Germinal center (tissue), 1 donor: ENCODE data around the gene FAM168B.

Experiments
- DNase-seq: peaks from one replicate; pipeline ENCODE4 v3.0.0; 2012; ENCODE audit warnings: mixed read lengths, low spot score

FAM168B gene

GRCh38 chr2:131022731-131023130 lies 70.5 kb downstream of the FAM168B start:
- no peak for DNase-seq

DNA sequence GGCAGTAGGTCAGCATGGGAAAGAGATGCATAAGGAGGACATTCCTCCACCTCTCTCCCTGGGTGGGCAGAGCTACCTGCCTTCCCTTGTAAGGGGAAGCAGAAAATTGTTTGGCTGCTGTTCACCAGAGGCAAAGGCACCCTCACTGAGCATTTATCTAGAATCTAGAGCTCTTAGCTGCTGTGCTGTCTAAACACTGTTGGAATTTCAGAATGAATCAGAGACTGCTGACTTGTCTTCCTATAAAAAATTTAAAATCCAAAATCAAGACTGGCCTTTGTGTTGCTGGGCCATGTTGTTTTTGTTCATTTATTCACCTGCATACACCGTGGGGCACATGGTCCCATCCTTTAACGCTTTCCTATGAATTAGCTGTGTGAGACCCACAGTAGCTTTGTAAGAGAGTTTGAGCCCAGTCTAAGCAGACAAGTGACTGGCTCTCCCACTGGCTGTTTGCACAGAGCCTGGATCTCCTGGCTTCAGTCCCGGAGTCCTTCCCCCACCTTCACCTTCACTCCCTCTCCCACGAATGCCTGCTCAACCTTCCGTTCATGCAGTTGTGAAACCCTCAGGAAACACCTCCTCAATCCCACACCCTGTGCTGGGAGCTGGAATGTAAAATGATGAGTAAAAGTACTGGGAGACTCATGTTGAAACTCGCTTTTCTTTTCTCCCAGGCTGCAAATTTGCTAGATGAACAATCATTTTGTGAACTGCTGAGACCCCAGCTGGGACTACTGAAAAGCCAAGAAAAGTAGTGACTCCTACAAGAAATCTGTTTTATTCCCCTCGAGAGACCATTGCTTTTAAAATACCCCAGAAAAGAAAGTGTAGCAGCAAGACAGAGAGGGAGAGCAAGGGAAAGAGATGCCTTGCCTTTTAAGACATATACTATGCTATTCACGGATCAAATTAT lies 76.2 kb downstream of the FAM168B start:
- DNase-seq = no peak

DNA sequence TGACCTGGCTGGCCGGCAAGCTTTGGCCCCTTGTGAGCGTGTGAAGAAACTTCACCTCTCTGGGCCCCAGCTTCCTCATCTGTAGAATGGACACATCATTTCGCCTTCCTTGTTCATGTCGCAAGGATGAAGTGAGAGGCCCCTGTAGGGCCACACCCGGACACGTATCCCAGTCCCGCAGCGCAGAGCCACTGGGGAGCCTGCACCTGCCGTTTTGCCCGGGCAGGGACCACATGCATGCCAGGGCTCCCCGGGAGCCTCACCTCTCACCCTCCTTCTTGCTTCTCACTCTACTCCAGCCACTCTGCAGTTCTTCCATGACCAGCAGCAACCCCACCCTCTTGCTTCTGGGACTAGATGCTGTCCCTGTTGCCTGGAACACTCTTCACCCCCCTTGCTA lies 77.5 kb downstream of the FAM168B start:
- DNase-seq = no peak

DNA sequence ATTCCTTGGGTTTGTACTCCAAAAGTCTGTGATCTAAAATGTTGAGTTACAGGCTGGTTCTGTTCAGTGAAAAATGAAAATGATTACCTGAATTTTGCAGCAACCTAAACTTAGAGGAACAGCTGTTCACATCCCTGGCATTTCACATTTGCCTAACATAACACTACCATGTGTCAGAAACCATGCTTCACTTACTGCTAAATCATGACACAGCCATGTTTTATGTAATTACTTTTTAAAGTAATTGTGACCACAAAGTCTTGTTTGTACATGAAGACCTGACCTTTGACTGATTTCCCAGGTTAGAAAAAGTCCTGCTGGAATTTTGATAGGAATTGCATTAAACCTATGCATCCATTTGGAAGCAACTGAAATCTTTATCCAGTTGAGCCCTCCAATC lies 79.1 kb downstream of the FAM168B start:
- no peak for DNase-seq

GRCh38 chr2:131011486-131011885 lies 81.8 kb downstream of the FAM168B start:
- no peak for DNase-seq

- no peak for DNase-seq
Observed at GRCh38 chr2:131010566-131010965, 82.7 kb downstream of the FAM168B start.

DNA sequence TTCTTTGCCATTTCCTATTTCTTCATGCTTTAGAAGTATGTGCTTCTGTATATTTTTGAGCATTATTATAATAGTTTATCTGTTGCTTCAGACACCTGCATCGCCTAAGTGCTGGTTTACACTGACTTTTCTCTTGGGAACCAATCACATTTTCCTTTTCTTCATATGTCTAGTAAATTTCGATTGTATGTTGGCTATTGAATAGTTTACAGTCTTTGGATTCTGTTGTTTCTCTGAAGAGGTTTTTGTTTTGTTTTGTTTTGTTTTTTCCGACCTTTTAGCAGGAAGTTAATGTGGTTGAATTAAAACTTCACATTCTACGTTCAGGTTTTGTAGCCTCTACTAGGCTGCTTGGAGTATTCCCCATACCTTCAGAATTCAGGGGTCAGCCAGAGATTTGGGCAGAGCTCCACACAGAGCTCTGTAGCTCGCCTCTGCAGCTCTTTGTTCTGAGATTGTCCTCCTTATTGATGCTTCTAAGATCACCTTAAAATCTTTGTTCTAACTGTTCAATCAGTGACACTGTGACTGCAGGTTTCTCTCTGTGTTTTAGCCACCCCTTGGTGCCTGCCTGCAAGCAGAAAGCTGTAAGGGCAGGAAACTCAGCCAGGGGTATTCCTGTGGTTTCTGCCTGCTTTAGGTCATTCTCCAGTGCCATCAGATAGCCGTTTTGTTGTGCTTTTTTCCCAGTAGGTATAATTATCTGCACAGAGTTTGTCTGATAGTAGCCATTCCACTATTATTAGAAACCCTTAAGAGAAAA lies 83.4 kb downstream of the FAM168B start:
- DNase-seq = no peak

- no peak for DNase-seq
Observed at GRCh38 chr2:131008967-131009366, 84.3 kb downstream of the FAM168B start.

- no peak for DNase-seq
Observed at GRCh38 chr2:131006561-131006960, 86.7 kb downstream of the FAM168B start.

GRCh38 chr2:131005216-131005935 lies 87.9 kb downstream of the FAM168B start:
- no peak for DNase-seq

DNA sequence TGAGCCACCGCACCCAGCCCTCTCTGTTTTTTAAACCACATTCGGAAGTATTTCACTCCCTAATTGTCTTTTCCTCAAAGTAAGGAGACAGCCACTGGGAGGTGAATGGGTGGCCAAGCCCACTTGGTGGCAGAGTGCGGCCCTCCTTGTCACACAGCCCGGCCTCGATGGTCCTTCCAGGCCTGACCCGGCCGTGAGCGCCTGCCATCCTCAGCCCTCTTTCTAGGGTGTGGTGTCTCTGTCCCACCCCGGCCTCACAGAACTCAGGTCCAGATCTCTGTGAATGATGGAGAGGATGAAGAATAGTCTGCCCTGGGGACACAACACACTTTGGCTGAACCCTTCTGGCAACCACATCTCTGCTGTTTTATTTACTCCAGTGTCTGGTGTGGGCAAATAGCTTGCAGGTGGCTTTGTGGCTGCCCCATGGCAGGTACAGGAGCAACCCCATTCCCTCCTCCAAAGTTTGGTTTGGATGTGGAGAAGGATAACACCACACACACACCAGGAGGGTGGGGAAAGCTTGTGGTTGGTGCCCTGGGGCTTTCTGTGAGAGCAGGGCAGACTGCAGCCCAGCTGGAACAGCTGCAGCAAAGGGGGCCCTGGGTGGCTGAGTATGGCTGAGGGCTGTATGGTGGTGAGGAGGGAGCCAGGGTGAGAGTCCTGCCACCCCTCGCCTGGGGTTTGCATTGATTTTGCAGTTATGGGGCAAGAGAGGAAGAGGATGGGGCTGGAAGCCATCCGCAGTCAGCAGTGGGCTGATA lies 88.6 kb downstream of the FAM168B start:
- DNase-seq = no peak

DNA sequence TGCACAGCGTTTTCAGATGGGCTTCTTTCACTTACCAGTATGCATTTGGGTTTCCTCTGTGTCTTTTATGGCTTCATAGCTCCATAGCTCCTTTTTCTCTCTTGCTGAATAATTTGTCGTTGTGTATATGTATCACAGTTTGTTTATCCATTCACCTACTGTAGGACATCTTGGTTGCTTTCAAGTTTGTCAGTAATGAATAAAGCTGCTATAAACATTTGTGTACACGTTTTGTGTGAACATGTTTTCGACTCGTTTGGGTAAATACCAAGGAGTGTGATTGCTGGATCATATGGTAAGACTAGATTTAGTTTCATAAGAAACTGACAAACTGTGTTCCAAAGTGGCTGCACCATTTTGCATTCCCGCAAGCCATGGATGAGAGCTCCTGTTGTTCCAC lies 94.7 kb downstream of the FAM168B start:
- no peak for DNase-seq
